Neuronal stem cell (in vitro differentiated cells): ENCODE data around the gene FLRT2.

Experiments used
- DNase-seq: peaks from one replicate; pipeline ENCODE4 v3.0.0-alpha.2; 2013; ENCODE audit warnings: low spot score
- H2AFZ ChIP-seq: one replicate; pipeline ENCODE4 v1.6.1; 2013; ENCODE audit warnings: mild to moderate bottlenecking, low read length, inconsistent platforms
- H2AK5ac ChIP-seq: 2 replicates; pipeline ENCODE4 v1.6.1; 2013; ENCODE audit warnings: low read depth, mild to moderate bottlenecking, inconsistent platforms, low read length, moderate library complexity, mixed read lengths
- H2BK120ac ChIP-seq: 2 replicates; pipeline ENCODE4 v1.6.1; 2013; ENCODE audit warnings: low read depth, mild to moderate bottlenecking, inconsistent platforms, low read length, moderate library complexity, mixed read lengths
- H2BK12ac ChIP-seq: one replicate; pipeline ENCODE4 v1.6.1; 2013; ENCODE audit warnings: low read length, inconsistent platforms
- H2BK15ac ChIP-seq: 2 replicates; pipeline ENCODE4 v1.6.1; 2013; ENCODE audit warnings: mild to moderate bottlenecking, low read length, inconsistent platforms, mixed read lengths
- H2BK5ac ChIP-seq: one replicate; pipeline ENCODE4 v1.6.1; 2013; ENCODE audit warnings: inconsistent platforms, mild to moderate bottlenecking, low read length, moderate library complexity
- H3K14ac ChIP-seq: one replicate; pipeline ENCODE4 v1.6.1; 2013; ENCODE audit warnings: low read length, inconsistent platforms
- H3K18ac ChIP-seq: 2 replicates; pipeline ENCODE4 v1.6.1; 2013; ENCODE audit warnings: low read length, inconsistent platforms
- H3K23ac ChIP-seq: 2 replicates; pipeline ENCODE4 v1.6.1; 2013; ENCODE audit warnings: low read depth, mild to moderate bottlenecking, mixed read lengths, low read length, inconsistent platforms; ENCODE audit not compliant: poor library complexity
- H3K27ac ChIP-seq: replicated peaks from 3 replicates; pipeline ENCODE4 v1.5.1; 2013; ENCODE audit warnings: low read length, inconsistent platforms
- H3K27me3 ChIP-seq, 3 experiments: 2 replicates each; pipeline ENCODE4 v1.6.1; 2013; ENCODE audit warnings: low read length in 3 of 3, mild to moderate bottlenecking in 2 of 3, inconsistent platforms in 1 of 3, low read depth in 1 of 3, mixed read lengths in 1 of 3, moderate library complexity in 1 of 3; ENCODE audit not compliant: control insufficient read depth in 3 of 3, insufficient read depth in 3 of 3
- H3K36me3 ChIP-seq, 2 donors: replicated peaks in 1 of 2; 2 replicates each; pipeline ENCODE4 v1.6.1; 2013; ENCODE audit warnings: low read length in 2 of 2; ENCODE audit not compliant: control insufficient read depth in 2 of 2, insufficient read depth in 2 of 2
- H3K4ac ChIP-seq: 2 replicates; pipeline ENCODE4 v1.6.1; 2013; ENCODE audit warnings: inconsistent platforms, mild to moderate bottlenecking, low read length, moderate library complexity
- H3K4me1 ChIP-seq, 2 donors: 1 replicate in 1 of 2; 2 replicates in 1 of 2; pipeline ENCODE4 v1.6.1; 2013; ENCODE audit warnings: low read length in 2 of 2, low read depth in 1 of 2; ENCODE audit not compliant: control insufficient read depth in 2 of 2, insufficient read depth in 1 of 2
- H3K4me2 ChIP-seq: one replicate; pipeline ENCODE4 v1.6.1; 2013; ENCODE audit warnings: mild to moderate bottlenecking, low read length, inconsistent platforms; ENCODE audit not compliant: insufficient read depth, poor library complexity, severe bottlenecking
- H3K4me3 ChIP-seq, 2 donors: 2 replicates each; pipeline ENCODE4 v1.5.1; 2013; ENCODE audit warnings: low read length in 2 of 2, mild to moderate bottlenecking in 2 of 2, inconsistent platforms in 1 of 2, moderate library complexity in 1 of 2
- H3K79me1 ChIP-seq: one replicate; pipeline ENCODE4 v1.6.1; 2013; ENCODE audit warnings: low read depth, mild to moderate bottlenecking, inconsistent platforms, low read length, moderate library complexity
- H3K9ac ChIP-seq: one replicate; pipeline ENCODE4 v1.6.1; 2013; ENCODE audit warnings: mild to moderate bottlenecking, low read depth, low read length, inconsistent platforms; ENCODE audit not compliant: poor library complexity
- H3K9me3 ChIP-seq, 2 donors: replicated peaks in 1 of 2; 2 replicates each; pipeline versions ENCODE3 to v1.6.1; 2013; ENCODE audit warnings: low read length in 2 of 2, mild to moderate bottlenecking in 2 of 2, inconsistent platforms in 1 of 2, low read depth in 1 of 2, mixed read lengths in 1 of 2, moderate library complexity in 1 of 2; ENCODE audit not compliant: control insufficient read depth in 2 of 2, insufficient read depth in 1 of 2
- H4K8ac ChIP-seq: one replicate; pipeline ENCODE4 v1.6.1; 2013; ENCODE audit warnings: low read depth, mild to moderate bottlenecking, inconsistent platforms, low read length, moderate library complexity
- H4K91ac ChIP-seq: one replicate; pipeline ENCODE4 v1.6.1; 2013; ENCODE audit warnings: low read length, low read depth, mild to moderate bottlenecking, inconsistent platforms; ENCODE audit not compliant: poor library complexity
- WGBS, 2 donors: extraction: QIAGEN DNeasy Blood & Tissue Kit; methylation state at CpG; one replicate each; pipeline ENCODE4 v1.1.7; 2013; ENCODE audit warnings: missing lambda C conversion rate in 2 of 2, mixed read lengths in 1 of 2; ENCODE audit not compliant: insufficient read length in 2 of 2, insufficient replicate concordance in 1 of 2; ENCODE audit errors: extremely low coverage in 2 of 2; 5-methylcytosine and 5-hydroxymethylcytosine counted together

Gene FLRT2

GRCh38 chr14:85572011-85572410 is 42.1 kb downstream of the FLRT2 start:
- Histone ChIP-seq H3K9ac (no peak overlapping the region), H3K27ac (no peak overlapping the region), H3K79me1 (no peaks in the 10 kb centered on the region), H2BK15ac (no peak overlapping the region), H3K27me3 (no peaks in the 10 kb centered on the region), H3K4ac (no peak overlapping the region), H4K91ac (no peak overlapping the region), H3K4me3 (no peak overlapping the region), H3K14ac (no peak overlapping the region), H2BK5ac (no peak overlapping the region), H3K4me1 (peaks cover 5 to 7% of the 10 kb centered on the region in 2 donors), H3K18ac (no peak overlapping the region), H2AK5ac (no peak overlapping the region), H3K4me2 (no peak overlapping the region), H3K9me3 (no peaks in the 10 kb centered on the region), H2BK12ac (no peak overlapping the region), H3K36me3 (no peaks in the 10 kb centered on the region), H3K23ac (no peak overlapping the region), H2AFZ (no peak overlapping the region), H4K8ac (no peak overlapping the region), H2BK120ac (no peak overlapping the region)
- DNase-seq, result no peak
- WGBS, 2 donors, result no CpG with 5 or more reads among the region's 2 CpGs

GRCh38 chr14:85572845-85573244 is 42.9 kb downstream of the FLRT2 start:
- Histone ChIP-seq H4K8ac (no peak overlapping the region), H2AFZ (no peak overlapping the region), H3K4ac (no peak overlapping the region), H3K4me2 (no peak overlapping the region), H3K27me3 (no peaks in the 10 kb centered on the region), H2BK120ac (no peak overlapping the region), H3K9me3 (no peaks in the 10 kb centered on the region), H3K18ac (no peak overlapping the region), H3K14ac (no peak overlapping the region), H3K79me1 (no peaks in the 10 kb centered on the region), H2AK5ac (no peak overlapping the region), H4K91ac (no peak overlapping the region), H2BK12ac (no peak overlapping the region), H3K9ac (no peak overlapping the region), H3K23ac (no peak overlapping the region), H2BK5ac (no peak overlapping the region), H2BK15ac (no peak overlapping the region), H3K4me3 (no peak overlapping the region), H3K27ac (no peak overlapping the region), H3K36me3 (no peaks in the 10 kb centered on the region), H3K4me1 (peaks cover 5 to 7% of the 10 kb centered on the region in 2 donors)
- DNase-seq, result no peak

GRCh38 chr14:85573406-85573805 is 43.5 kb downstream of the FLRT2 start:
- no peak overlapping the region for H3K9ac ChIP-seq
- no peak overlapping the region for H2AK5ac ChIP-seq
- no peak overlapping the region for H2BK12ac ChIP-seq
- H2AFZ ChIP-seq, result no peak overlapping the region
- H3K14ac ChIP-seq, result no peak overlapping the region
- H3K4me3 ChIP-seq, result no peak overlapping the region
- H3K27ac ChIP-seq, result no peak overlapping the region
- H3K23ac ChIP-seq, result no peak overlapping the region
- DNase-seq, result no peak
- no peak overlapping the region for H4K8ac ChIP-seq
- no peaks in the 10 kb centered on the region for H3K9me3 ChIP-seq
- H3K4me2 ChIP-seq, result no peak overlapping the region
- no peak overlapping the region for H3K18ac ChIP-seq
- no CpG with 5 or more reads among the region's 4 CpGs for WGBS, 2 donors
- peaks cover 5 to 7% of the 10 kb centered on the region in 2 donors for H3K4me1 ChIP-seq
- no peak overlapping the region for H2BK120ac ChIP-seq
- H2BK15ac ChIP-seq, result no peak overlapping the region
- no peaks in the 10 kb centered on the region for H3K36me3 ChIP-seq
- no peaks in the 10 kb centered on the region for H3K27me3 ChIP-seq
- H3K79me1 ChIP-seq, result no peaks in the 10 kb centered on the region
- H3K4ac ChIP-seq, result no peak overlapping the region
- no peak overlapping the region for H4K91ac ChIP-seq
- H2BK5ac ChIP-seq, result no peak overlapping the region

- no peaks in the 10 kb centered on the region for H3K79me1 ChIP-seq
- WGBS, 2 donors, result no CpG with 5 or more reads among the region's 3 CpGs
- no peak overlapping the region for H2AK5ac ChIP-seq
- H3K4ac ChIP-seq, result no peak overlapping the region
- DNase-seq, result no peak
- H3K27ac ChIP-seq, result no peak overlapping the region
- no peak overlapping the region for H4K91ac ChIP-seq
- H2BK120ac ChIP-seq, result no peak overlapping the region
- H3K4me3 ChIP-seq, result no peak overlapping the region
- no peak overlapping the region for H2BK12ac ChIP-seq
- H3K4me2 ChIP-seq, result no peak overlapping the region
- H4K8ac ChIP-seq, result no peak overlapping the region
- H2BK15ac ChIP-seq, result no peak overlapping the region
- no peak overlapping the region for H3K14ac ChIP-seq
- H2BK5ac ChIP-seq, result no peak overlapping the region
- no peak overlapping the region for H3K23ac ChIP-seq
- H3K9ac ChIP-seq, result no peak overlapping the region
- H3K36me3 ChIP-seq, result no peaks in the 10 kb centered on the region
- H3K27me3 ChIP-seq, result no peaks in the 10 kb centered on the region
- peak overlapping the region; percentile 51 for H2AFZ ChIP-seq
- no peak overlapping the region for H3K18ac ChIP-seq
- peaks cover 6 to 7% of the 10 kb centered on the region in 2 donors for H3K4me1 ChIP-seq
- H3K9me3 ChIP-seq, result no peaks in the 10 kb centered on the region
Observed at GRCh38 chr14:85574853-85575616, 45.1 kb downstream of the FLRT2 start.
